ENCODE data around the gene UBR1.
"Not testable (repeated sequence)": the region's sequence is repeated elsewhere in the genome, so short reads cannot be mapped to it uniquely, and the experiment has no call there.

The UBR1 gene

GRCh38 chr15:42903388-42904324, 202.2 kb downstream of the UBR1 start:
- no peak for DNase-seq

- not testable (repeated sequence) for DNase-seq
Measured at GRCh38 chr15:42893911-42894310, 211.9 kb downstream of the UBR1 start.
